Measurements from ENCODE around the gene C4orf50.
"Not testable (repeated sequence)": the region's sequence is repeated elsewhere in the genome, so short reads cannot be mapped to it uniquely, and the experiment has no call there.

Gene C4orf50

DNA sequence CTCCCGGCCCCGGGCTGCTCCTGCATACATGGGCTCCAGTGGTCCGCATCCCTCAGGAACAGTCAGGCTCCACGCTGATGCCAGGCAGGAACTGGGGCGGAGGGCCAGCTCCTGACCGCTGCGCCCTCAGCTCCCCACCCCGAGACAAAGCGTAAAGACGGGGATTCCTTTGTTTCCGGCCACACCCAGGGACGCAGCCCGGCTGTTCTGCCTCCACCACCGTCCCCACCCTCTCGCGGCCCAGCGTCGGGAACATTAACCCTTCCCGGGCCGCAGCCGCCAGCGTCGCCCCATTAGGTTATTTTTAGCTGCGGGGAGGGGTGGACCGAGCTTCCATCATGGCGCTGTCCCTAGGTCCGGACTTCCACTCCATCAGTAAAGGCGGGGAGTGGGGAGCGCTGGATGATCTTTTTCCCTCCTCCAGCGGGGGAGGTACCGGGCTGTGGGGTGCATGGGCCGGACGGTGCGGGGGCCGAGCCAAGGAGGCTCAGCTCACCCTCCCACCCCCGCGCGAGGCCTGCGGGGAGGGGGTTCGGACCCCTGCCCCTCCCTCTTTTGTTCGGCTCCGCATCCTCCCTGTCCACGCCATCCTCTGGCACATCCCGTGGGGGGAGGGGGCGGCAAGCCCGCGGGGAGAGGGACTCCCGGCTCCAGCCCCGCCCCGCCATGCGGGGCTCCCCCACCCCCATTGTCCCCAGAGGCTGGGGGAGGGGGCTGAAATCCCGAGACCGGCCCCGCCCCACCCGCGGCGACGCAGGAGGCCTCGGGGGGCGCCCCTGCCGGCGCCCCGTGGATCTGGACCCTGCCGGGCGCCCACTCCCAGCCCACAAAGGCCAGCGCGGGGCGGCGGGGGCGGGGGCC, 130.6 kb downstream of the C4orf50 start:
- no peak for DNase-seq

DNA sequence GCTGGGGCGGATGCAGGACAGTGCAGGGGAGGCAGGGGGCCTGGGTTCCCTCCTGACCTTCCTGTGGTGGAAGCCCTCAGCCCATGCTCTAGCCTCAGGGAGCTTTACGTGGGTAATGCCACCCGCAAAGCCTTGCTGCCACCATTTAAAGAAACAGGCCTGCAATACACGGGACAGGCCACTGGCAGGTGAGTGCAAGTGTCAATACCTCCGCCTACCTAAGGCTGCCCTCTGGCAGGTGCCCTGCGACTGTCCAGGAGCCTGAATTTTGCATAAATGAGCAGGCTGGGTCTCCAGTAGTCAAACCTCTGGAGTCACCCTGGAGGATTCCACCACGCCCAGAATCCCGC, 131.2 kb downstream of the C4orf50 start:
- no peak for DNase-seq

DNA sequence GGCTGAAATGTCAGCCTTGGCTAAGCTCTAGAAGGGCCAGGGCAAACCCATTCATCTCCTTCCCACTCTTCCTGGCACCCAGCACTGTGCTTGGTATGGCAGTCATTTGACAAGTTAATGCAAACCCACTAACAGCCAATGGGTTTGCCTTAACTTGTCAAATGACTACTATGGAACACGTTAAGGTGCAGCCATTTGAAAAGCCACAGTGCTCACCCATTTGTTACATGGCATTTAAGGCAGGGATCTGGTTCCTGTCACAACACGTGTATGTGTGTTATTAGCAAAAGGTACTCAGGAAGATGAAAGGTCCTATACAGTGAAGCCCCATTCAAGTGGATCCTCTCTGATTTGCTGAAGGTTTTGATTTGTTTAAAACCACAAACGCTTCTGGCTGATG, 132.5 kb downstream of the C4orf50 start:
- DNase-seq: no peak

DNA sequence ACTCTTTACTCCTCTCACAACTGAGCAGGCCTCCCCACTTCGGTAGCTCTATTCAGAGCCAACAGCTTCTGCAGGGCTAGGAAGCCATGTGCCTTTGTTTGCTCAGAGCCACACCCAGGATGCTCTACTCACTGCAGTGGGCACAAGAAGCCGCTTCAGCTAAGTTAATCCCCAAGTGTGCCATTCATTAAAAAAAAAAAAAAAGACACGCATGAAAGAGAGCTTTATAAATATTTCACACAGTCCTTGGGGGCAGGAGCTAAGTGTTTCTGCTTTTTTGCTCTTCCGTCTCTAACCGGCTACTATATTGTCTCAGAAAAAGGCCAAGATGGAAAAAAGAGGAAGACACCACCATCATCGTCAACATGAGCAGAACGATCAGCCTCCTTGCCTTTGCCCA, 133.4 kb downstream of the C4orf50 start:
- no peak for DNase-seq

GRCh38 chr4:5883916-5884315, 134.3 kb downstream of the C4orf50 start:
- no peak for DNase-seq

DNA sequence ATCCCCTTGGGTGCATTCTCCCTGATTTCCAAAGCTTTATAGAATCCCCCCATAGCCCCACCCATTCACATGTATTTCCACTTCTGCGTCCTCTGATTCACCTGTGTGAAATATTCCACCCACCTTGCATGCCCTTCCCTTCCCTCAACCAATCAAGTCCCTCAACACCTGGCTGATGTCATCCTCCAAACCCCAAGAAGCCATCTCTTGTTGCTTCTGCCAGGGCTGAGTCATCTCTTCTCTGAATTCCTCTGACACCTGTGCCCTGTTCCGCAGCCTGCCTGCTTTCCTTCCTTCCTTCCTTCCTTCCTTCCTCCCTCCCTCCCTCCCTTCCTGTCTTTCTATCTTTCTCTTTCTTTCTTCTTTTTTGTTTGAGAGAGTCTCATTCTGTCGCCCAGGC, 135.3 kb downstream of the C4orf50 start:
- DNase-seq: no peak

DNA sequence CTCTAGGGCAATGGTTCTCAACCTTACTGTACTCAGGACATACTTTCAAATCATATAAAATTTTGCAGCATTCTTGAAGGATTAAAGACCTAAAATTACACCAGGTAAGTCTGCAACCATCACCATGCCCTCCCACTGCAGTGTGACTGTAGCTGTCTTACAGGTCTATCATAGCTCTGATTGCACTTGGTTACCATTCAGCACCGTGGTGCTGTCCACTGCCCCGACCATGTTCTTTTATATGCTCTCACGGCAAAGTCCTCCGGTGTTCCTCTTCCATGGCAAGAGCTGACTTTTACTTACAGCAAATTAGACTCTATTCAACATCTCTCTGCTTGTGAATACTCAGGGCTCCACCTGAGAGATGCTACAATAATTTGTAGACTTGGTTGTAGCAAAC, 136.9 kb downstream of the C4orf50 start:
- no peak for DNase-seq

GRCh38 chr4:5878359-5878758, 139.9 kb downstream of the C4orf50 start:
- DNase-seq: no peak

GRCh38 chr4:5877392-5877791, 140.8 kb downstream of the C4orf50 start:
- DNase-seq: no peak

DNA sequence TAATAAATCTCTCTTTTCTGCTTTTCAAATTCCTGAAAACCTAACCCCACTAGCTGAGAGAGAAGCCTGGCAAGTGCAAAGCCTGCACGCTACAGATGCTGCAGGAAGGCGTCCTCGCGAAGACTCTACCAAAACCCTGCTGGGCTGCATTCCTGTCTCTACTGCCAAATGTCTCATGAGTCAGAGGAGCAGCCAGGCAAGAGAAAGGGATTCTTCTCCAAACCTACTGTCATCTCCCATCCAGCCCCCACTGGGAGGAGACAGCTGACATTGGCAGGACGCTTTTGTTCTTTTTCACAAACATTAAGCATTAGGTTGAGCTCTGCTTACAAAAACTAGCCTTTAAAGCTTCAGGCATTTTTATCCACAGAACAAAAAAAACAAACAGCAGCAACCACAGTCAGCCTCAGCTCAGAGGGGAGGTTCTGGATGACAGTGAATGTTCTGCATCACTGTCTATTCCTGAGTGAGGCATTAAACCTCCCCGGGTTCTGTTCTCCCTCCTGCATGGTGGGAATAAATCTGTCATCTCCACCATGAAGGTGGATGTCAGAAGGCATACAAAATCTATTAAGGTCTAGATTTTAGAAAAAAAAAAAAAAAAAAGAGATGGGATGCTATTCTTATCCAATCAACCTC, 143.3 kb downstream of the C4orf50 start:
- peak in 1 of 2 donors; percentile 58 for DNase-seq

- DNase-seq: no peak
These were observed 147.5 kb downstream of the C4orf50 start for GRCh38 chr4:5870701-5871100.

DNA sequence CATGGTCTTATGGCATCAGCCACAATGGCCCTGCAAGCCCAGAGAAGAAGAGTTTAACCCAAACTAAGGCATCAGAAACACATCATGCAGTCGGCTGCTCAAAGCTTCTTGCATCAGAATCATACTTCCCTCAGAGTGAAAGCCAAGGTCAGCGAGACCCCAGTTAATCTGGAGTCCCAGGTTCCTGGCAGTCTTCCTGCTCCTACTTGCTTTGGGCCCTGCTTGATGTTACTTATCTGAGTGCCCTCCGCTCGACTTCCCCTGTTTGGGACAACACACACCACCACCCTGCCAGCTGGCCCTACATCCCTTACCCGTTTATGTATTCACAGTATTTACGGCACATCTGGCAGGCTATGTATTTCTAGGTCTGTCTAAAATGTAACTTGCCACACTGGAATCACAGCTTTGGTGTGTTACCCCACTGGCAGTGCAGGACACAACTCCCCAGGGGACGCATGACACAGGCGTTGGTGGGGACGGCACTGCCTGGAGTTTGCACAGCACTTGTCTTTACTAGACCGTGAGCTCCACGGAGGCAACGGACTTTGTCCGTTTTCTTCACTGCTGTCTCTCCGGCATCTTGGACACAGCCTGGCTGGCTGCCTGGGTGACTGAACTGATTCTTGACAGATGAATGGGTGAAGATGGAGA, 148.1 kb downstream of the C4orf50 start:
- no peak for DNase-seq

DNA sequence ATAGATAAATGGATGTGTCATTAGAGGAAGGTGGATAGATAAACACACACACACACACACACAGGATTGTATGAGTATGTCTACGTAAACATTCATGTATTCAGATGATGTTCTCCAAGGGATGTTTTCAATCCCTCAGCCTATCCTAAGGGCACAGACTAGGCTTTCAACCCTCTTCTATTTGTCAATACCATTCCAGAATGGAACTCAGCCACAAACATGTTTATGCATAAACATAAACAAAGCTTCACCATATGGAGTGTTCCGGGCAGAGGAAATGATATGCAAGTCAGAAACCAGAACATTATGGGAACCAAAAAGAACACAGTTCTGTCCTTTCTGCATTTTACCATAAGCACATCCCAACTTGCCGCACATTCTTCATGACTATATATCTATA, 150.4 kb downstream of the C4orf50 start:
- no peak for DNase-seq

- no peak for DNase-seq
These were observed 151.1 kb downstream of the C4orf50 start for GRCh38 chr4:5866841-5867813.

DNA sequence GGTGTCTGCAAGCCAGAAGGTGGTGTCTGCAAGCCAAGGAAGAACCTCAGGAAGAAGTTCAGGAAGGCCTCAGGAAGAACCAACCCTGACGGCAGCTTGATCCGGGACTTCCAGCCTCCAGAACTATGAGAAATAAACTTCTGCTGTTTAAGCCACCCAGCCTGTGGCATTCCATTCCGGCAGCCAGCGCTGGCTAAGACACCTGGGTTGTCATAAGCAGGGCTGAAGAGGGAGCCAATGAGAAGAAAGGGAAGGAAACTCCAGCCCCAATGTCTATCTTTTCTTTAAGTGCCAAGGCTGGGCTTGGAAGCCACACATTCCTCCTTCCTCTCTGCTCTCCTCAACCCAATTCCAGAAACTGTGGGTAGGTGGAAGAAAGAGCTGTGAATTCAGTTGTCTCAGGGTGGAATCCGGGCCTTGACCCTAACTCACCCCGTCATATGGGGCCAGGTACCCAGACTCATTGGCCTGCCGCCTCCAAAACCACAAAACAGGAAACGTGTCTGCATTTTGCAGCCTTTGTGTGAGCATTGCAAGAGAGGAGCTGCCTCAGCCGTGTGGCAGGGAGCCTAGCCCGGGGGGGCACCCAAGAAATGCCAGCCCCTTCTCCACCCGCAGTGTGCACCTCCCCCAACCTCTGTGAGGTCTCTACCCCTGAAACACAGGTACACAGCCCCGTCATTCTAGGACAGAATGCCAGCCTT, 152.2 kb downstream of the C4orf50 start:
- DNase-seq: no peak

GRCh38 chr4:5863461-5864113, 154.6 kb downstream of the C4orf50 start:
- no peak for DNase-seq

- peak in 1 of 2 donors; percentile 49 for DNase-seq
These were observed 160.0 kb downstream of the C4orf50 start for GRCh38 chr4:5858020-5858769.

DNA sequence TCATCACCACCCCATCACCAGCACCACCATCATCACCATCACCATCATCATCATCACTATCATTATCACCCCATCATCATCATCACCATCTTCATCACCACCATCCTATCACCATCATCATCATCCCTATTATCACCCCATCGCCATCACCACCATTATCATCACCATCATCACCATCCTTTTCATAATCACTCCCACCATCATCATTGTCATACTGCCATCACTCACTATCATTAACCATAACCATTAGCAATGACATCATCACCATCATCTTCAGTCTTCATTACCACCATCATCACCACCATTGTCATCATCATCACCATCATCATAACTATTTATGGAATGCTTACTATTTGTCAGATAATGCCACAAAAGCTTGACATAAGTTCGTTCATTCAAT, 161.0 kb downstream of the C4orf50 start:
- DNase-seq: no peak

DNA sequence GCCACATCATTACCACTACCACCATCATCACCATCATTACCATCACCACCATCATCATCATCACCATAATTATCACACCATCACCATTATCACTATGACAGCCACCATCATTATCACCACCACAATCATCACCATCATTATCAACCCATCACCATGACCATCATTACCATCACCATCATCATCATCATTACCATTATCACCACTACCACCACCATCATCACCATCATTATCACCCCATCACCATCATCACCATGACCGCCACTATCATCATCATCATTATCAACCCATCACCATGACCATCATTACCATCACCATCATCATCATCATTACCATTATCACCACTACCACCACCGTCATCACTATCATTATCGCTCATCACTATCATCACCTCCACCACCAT, 161.9 kb downstream of the C4orf50 start:
- DNase-seq: not testable (repeated sequence)

DNA sequence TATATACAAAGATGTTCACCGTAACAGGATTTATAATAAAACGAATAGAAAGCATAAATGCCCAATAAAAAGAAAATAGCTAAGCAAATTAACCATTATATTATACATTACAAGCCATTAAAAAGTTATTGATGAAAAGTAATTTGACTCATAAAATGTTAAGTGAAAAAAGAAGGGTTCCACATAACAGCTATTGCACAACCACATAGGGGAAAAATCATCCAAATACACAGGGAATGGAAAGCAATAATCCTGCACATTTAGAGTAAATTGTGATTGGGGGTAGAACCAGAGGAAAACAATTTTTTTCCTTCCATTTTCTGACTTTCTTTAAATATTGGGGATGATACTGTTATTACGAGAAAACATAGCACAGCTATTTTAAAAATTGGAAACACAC, 163.3 kb downstream of the C4orf50 start:
- no peak for DNase-seq

All from hippocampal formation (tissue), 2 donors.